ENCODE measurements around the gene ZNF444.
"Not testable (repeated sequence)": the region's sequence is repeated elsewhere in the genome, so short reads cannot be mapped to it uniquely, and the experiment has no call there.

Gene ZNF444

DNA sequence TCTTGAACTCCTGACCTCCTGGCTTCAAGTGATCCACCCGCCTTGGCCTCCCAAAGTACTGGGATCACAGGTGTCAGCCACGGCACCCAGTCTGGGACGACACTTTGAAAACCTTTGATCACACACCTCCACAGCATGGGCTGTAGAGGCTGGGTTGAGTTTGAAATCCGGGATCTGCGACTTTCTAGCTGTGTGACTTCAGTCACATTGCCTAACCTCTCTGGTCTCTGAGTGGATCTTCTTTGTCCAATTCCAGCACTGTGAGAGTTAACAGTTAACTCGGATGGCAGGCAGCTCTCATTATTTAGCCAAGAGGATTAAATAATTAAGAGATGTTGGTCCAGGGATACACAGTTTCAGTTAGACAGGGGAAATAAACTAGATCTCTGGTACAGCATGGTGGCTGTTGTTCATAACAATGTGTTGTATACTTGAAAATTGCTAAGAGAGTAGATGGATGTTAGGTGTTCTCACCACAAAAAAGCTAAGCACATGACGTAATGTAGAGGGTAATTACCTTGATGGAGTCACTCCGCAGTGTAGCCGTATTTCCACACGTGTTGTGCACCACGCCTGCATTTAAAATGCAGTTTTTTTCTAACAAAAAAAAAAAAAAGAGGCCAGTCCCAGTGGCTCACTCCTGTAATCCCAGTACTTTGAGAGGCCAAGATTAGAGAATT is 36.6 kb downstream of the ZNF444 start:
- DNase-seq (ENCODE audit: low read depth), result no peak

DNA sequence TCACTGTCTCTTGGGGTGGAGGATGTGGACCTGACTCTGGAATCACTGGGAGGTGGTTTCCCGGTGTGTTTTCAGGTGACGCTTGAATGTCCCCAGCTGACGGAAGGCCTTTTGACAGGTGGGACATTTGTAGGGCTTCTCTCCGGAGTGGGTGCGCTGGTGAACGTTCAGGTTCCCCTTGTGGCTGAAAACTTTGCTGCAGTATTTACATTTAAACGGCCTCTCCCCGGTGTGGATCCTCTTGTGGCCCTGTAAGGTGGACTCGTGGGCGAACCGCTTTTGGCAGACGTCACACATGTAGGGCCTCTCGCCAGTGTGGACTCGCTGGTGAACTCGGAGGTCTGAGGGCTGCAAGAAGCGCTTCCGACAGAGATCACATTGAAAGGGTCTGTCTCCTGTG is 48.7 kb downstream of the ZNF444 start:
- no peak for DNase-seq (ENCODE audit: low read depth)

DNA sequence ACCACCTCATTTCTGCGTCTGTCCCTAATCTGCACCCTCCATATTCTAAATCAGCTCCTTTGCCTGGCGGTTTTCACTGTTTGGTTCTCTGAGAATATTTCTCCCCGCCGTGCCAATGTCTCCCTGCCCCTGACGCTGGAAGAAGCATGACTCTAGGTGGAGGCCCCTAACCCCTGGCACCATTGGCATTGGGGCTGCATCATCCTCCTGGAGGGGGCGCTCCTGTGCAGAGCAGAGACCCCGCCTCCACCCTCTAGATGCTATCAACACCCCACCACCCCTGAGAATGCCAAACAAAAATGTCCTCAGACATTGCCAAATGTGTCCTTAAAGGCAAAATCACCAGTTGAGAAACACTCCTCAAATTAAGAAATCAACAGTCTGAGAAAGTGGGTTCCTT is 50.0 kb downstream of the ZNF444 start:
- DNase-seq (ENCODE audit: low read depth), result no peak

- no peak for DNase-seq (ENCODE audit: low read depth)
Measured at GRCh38 chr19:56191711-56192110, 50.6 kb downstream of the ZNF444 start.

DNA sequence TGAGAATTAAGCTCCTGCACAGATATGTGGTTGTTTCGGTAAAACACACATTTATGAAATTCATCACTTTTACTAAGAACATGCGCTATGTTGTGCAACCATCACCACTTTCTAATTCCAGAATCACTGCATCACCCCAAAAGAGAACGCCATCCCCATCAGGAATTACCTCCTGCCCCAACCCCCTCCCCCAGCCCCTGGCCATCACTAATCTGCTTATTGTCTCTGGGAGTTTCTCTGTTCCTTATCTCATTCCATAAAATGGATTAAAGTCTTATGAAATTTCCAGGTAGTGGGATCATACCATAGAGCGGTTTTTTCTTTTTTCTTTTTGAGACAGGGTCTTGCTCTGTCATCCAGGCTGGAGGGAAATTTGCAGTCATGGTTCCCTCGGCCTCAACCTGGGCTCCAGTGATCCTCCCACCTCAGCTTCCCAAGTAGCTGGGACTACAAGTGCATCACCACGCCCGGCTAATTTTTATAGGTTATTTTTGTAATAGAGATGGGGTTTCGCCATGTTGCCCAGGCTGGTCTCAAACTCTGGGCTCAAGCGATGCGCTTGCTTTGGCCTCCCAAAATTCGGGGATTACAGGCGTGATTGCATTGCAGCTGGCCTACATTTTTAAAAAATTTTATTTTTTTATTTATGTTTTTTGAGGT is 53.0 kb downstream of the ZNF444 start:
- no peak for DNase-seq (ENCODE audit: low read depth)

- DNase-seq (ENCODE audit: low read depth), result not testable (repeated sequence)
Measured at GRCh38 chr19:56197646-56198045, 56.6 kb downstream of the ZNF444 start, which contains the start of gene ZSCAN5B. TSS of gene ZSCAN5B (minus strand) at chr19:56197783. CDS start at chr19:56193052, 4,731 bp downstream.

- no peak for DNase-seq (ENCODE audit: low read depth)
Measured at GRCh38 chr19:56199687-56200086, 58.6 kb downstream of the ZNF444 start.

- no peak for DNase-seq (ENCODE audit: low read depth)
Measured at GRCh38 chr19:56201973-56202372, 60.9 kb downstream of the ZNF444 start, which contains the start of gene ZSCAN5C. TSS of gene ZSCAN5C (plus strand) at chr19:56202273. CDS start at chr19:56205914, 3,641 bp downstream.

GRCh38 chr19:56207581-56207980 is 66.5 kb downstream of the ZNF444 start:
- DNase-seq (ENCODE audit: low read depth), result not testable (repeated sequence)

GRCh38 chr19:56209091-56209490 is 68.0 kb downstream of the ZNF444 start:
- no peak for DNase-seq (ENCODE audit: low read depth)

DNA sequence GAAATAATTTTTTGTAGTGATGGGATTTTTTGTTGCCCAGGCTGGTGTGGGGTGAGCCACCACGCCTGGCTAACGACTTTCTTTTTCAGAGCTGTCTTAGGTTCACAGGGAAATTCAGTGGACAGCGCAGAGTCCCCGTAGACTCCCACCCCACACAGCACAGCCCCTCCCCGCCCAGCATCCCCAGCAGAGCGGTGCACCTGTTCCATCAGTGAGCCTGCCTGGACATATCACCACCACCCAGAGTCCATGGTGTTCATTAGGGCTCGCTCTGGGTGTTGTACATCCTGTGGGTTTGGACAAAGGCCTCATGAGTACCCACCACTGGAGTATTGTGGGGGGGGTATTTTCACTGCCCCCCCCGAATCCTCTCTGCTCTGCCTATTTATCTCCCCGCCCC is 68.9 kb downstream of the ZNF444 start:
- not testable (repeated sequence) for DNase-seq (ENCODE audit: low read depth)
